CD4-positive, alpha-beta T cell treated with Interleukin-1 beta for 1 hour (primary cell): ENCODE results near the gene PLIN4.

ENCODE experiments used
- DNase-seq, 2 donors: peaks; one replicate each; pipeline ENCODE4 v3.0.0-alpha.2; 2020 to 2022

The PLIN4 gene

GRCh38 chr19:4505570-4506448, 12.5 kb downstream of the PLIN4 start:
- DNase-seq = no peak

GRCh38 chr19:4504891-4505569, 13.3 kb downstream of the PLIN4 start:
- DNase-seq = no peak

- DNase-seq = no peak
These were observed 14.0 kb downstream of the PLIN4 start for GRCh38 chr19:4504297-4504701.

GRCh38 chr19:4503825-4504170, 14.5 kb downstream of the PLIN4 start:
- no peak for DNase-seq

- no peak for DNase-seq
These were observed 15.0 kb downstream of the PLIN4 start for GRCh38 chr19:4503132-4503824.

DNA sequence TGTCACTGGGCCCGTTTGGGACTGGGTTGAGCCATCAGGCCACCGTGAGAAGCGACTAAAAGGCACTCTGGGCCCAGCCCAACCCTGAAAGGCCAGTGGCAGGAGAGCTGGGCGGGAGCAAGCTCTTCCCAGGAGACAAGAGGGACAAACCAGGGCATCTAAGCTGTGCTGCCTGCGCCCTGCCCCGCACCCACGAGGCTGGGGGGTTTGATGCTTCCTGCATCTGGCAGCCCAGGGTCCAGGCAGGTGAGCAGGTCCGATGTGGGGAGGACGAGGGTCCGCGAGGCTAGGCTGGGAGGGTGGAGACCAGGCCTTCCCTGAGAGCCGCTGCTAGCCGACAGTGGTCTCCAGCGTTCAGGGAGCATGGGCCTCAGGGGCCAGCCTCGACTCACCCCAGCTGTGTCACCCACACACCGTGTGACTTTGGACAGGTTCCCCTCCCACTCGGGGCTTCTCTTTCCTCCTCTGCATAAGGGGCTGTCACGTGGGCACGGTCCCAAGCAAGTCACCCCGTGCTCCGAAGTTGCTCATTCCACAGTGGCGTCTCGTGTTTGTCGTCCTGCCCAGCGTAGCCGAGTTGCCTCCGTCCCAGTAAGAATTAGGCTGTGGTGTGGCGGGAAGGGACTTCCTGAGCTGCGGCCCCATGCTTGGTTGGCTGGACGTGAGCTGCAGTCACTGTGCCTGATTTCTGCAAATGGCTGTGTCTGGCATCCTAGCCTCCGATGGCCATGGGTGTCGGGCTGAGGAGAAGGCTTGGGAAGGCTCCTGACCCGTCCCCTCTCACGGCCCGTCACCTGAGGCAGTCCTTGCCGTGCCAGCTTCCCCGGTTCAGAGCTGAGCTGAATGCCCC, 15.8 kb downstream of the PLIN4 start:
- DNase-seq = no peak

- DNase-seq = no peak
These were observed 16.6 kb downstream of the PLIN4 start for GRCh38 chr19:4501691-4502090.

- DNase-seq = no peak
These were observed 17.3 kb downstream of the PLIN4 start for GRCh38 chr19:4500841-4501591.

GRCh38 chr19:4499855-4500254, 18.4 kb downstream of the PLIN4 start:
- no peak for DNase-seq

GRCh38 chr19:4499318-4499717, 19.0 kb downstream of the PLIN4 start:
- no peak for DNase-seq

- no peak for DNase-seq
These were observed 19.6 kb downstream of the PLIN4 start for GRCh38 chr19:4498694-4499093.

- DNase-seq = no peak
These were observed 20.4 kb downstream of the PLIN4 start for GRCh38 chr19:4497770-4498389.

DNA sequence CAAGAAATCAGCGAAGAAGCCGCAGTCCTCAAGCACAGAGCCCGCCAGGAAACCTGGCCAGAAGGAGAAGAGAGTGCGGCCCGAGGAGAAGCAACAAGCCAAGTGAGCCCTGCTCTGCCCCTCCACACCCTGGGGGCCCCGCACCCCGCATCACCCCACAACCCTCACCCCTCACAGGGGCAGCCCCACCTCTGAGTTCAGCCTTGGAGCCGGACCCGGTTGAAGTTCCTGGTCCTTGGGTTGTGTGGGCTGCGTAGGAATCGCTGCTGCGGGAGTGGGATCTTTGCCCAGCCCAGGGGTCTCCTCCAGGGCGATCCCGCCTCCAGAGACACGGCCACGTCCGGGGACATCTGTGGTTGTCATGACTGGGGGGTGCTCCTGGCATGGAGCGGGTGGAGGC, 22.0 kb downstream of the PLIN4 start:
- no peak for DNase-seq

DNA sequence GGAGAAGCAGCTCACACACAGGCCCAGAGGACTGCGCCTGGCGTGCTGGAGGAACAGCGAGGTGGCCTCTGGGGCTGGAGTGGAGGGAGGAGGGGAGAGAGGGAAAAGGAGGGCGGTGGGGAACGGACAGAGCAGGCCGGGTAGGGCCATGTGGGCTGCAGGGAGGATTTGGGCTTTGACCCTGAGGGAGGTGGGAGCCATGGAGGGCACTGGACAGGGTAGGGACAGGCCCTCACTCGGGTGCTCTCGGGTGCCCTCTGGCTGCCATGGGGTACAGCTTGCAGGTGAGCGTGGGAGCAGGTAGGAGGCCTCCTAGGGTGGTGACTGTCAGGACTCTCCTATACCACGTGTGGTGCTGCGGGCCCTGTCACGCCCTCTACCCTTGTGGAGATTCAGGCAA, 22.8 kb downstream of the PLIN4 start:
- no peak for DNase-seq

DNA sequence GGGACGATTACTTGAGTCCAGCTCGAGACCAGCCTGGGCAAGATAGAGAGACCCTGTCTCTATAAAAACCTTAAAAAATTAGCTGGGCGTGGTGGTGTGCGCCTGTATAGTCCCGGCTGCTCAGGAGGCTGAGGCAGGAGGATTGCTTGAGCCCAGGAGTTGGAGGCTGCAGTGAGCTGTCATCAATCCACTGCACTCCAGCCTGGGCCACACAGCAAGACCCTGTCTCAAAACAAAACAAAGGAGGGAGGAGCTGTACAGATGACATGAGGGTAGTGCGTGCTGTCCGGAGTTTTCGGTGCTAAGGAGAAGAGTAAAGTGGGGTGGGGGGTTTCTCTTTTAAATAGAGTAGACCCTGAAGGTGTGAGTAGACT, 23.6 kb downstream of the PLIN4 start:
- DNase-seq = no peak

DNA sequence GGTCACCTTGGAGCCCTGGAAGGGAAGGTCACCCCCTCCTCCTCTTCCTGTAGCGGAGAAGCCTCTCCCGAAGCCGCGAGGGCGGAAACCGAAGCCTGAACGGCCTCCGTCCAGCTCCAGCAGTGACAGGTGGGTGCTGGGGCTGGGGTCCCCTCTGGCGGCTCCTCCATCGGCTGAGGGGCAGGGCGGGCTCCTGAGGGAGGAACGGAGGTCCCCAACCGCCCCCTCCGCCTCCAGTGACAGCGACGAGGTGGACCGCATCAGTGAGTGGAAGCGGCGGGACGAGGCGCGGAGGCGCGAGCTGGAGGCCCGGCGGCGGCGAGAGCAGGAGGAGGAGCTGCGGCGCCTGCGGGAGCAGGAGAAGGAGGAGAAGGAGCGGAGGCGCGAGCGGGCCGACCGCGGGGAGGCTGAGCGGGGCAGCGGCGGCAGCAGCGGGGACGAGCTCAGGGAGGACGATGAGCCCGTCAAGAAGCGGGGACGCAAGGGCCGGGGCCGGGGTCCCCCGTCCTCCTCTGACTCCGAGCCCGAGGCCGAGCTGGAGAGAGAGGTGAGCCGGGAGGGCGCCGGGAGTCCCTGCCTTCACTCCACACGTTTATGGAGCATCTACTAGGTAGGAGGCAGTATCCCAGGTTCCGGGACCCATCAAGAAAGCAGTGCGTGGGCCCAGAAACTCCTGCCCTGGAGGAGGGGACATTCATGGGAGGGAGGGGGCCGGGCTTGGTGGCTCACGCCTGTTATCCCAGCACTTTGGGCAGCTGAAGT, 24.2 kb downstream of the PLIN4 start:
- no peak for DNase-seq

GRCh38 chr19:4493104-4493928, 25.0 kb downstream of the PLIN4 start:
- DNase-seq = no peak

GRCh38 chr19:4492337-4493103, 25.8 kb downstream of the PLIN4 start:
- no peak for DNase-seq

GRCh38 chr19:4491446-4491845, 26.8 kb downstream of the PLIN4 start:
- no peak for DNase-seq
